G401.6 (cell line): ENCODE measurements around the gene IKBKE.
A peak's percentile ranks its signal among the peaks of the same experiment; 100 is the strongest.

Source experiments
- FAIRE-seq: peaks from 2 replicates; lab custom pipeline; 2012; peaks lifted over from hg19 to GRCh38; lab: Jason Lieb, UNC

IKBKE gene

GRCh38 chr1:206469933-206470691 is at the start of gene IKBKE:
TSS of gene IKBKE (plus strand) at chr1:206470476. CDS start at chr1:206473228, 2,752 bp downstream.
- FAIRE-seq, result peak; percentile 52

DNA sequence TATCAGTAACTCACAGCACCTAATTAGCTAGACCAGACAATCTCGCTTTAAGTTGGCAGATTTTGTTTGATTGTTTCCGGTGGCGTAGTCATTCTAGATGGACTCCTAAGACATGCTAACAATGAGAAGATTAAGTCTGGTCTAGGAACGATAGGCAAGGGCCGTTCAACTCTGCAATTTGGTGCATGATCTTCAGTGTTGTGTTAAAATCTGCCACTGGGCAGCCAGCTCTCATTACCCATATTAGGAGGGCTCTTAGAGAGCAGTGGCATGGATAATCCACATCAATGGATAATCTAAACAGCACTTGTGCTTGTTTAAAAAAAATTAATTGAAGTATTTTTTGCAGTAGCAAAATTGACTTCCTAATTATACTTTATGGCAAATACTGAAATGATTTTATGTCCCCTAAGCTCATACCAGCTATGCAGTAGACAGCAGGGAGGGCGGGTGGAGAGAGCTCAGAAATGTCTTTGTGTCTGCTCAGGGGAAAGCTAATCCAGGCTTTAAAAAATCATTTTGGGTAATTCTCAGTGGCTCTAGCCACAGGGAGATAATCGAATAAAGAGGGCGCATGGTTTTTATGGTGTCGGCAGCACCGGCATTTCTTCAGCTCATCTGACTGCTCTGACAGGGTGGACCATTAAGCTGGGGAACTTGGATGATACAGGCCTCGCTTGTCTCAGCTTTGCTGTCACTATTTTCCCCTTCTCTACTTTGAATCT is 48.5 kb upstream of the IKBKE start:
- FAIRE-seq, result no peak

GRCh38 chr1:206422525-206422924 is 47.8 kb upstream of the IKBKE start:
- FAIRE-seq, result no peak

DNA sequence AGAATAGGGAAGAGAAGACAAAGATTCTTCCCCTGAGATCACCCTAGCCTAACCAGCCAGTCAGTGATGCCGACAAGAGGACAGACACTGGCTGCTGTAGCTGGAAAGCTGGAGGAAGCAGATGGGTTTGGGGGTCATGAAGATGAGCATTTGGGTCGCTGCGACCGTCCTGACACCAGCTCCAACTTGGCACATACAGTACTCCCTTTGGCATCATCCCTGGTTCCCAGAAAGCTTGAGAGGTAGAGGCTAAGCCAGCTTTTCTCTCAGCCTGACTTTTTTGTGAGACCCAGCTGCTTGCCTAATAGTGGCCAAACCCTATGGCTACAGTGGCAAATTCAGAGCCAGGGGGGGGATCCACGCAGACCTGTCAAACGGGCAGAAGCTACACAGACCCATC is 43.0 kb upstream of the IKBKE start:
- no peak for FAIRE-seq

- FAIRE-seq, result no peak
These were observed 40.9 kb upstream of the IKBKE start for GRCh38 chr1:206429421-206429820.

GRCh38 chr1:206430031-206430983 is 40.0 kb upstream of the IKBKE start:
- no peak for FAIRE-seq

- no peak for FAIRE-seq
These were observed 34.8 kb upstream of the IKBKE start for GRCh38 chr1:206435445-206435844.

GRCh38 chr1:206438554-206438953 is 31.7 kb upstream of the IKBKE start:
- no peak for FAIRE-seq

GRCh38 chr1:206439205-206439604 is 31.1 kb upstream of the IKBKE start:
- FAIRE-seq, result no peak

- FAIRE-seq, result no peak
These were observed 28.8 kb upstream of the IKBKE start for GRCh38 chr1:206441336-206441967.

GRCh38 chr1:206442101-206442500 is 28.2 kb upstream of the IKBKE start:
- FAIRE-seq, result no peak

GRCh38 chr1:206445116-206445515 is 25.2 kb upstream of the IKBKE start:
- FAIRE-seq, result no peak

DNA sequence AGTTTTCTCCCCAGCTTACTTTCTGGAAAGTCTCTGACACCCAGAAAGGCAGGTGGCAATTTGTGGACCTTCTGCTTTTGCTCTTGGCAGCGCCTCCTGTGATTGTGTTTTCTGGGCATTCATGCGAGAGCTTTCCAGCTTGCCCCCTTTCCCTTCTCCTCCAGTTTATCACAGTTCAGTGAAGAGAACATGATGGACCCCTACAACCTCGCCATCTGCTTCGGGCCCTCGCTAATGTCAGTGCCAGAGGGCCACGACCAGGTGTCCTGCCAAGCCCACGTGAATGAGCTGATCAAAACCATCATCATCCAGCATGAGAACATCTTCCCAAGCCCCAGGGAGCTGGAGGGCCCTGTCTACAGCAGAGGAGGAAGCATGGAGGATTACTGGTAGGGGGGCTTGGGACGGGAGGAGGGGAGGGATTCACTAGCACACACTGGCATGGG is 24.3 kb upstream of the IKBKE start:
- FAIRE-seq, result no peak

- no peak for FAIRE-seq
These were observed 23.4 kb upstream of the IKBKE start for GRCh38 chr1:206446688-206447421.

- no peak for FAIRE-seq
These were observed 22.9 kb upstream of the IKBKE start for GRCh38 chr1:206447422-206447765.

DNA sequence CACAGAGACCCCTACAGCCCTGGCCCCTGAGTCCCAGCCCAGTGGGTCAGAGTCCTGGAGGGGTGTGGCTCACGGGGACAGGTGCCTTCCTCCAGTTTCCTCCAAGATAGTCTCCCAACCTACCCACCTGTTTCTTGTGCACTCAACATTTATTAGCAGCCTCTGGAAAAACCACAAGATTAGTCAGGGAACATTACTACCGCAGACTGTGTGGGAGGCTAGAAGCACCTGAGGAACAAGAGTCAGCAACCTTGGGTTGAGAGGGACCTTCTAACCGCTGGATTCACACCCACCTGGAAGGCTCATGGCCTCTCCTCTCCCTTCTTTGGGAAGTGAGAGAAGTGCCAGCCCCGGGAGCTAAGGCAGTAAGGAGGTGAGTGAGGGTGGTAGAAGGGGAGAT is 22.5 kb upstream of the IKBKE start:
- no peak for FAIRE-seq

DNA sequence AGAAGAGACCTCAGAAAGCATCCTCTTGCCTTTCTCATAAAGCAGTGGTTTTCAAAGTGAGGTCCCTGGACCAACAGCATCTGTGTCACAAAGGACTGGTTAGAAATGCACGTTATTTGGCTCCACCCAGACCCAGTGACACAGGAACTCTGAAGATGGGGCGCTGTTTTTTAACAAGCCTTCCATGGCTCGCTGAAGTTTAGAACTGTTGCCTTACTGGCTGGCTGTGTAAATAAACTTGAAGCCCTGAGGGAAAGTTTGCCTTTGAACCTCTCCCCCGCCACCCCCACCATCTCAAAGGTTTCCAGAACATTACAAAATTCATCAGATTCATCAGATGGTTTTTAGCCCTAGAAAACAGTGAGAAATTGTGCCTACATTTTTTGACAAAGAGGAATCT is 21.8 kb upstream of the IKBKE start:
- FAIRE-seq, result no peak

DNA sequence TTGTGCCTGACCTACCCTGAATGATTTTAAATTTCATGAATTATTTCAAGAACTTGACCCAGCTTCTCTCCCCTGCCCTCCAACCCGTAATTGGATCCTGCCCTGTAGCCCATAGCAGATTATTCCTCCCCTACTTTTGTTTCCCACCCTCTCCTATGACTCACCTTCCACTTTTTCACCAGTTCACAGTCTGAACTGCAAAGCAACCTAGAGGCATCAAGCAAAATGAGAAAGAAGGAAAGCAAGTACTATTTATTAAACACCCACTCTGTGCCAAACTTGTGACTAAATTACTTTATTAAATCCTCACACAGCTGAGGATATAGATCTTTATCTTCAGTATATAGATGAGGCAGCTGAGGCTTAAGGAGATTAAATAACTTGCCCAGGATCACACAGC is 20.7 kb upstream of the IKBKE start:
- no peak for FAIRE-seq

GRCh38 chr1:206450281-206450680 is 20.0 kb upstream of the IKBKE start:
- FAIRE-seq, result no peak

GRCh38 chr1:206451134-206451686 is 19.1 kb upstream of the IKBKE start:
- no peak for FAIRE-seq

DNA sequence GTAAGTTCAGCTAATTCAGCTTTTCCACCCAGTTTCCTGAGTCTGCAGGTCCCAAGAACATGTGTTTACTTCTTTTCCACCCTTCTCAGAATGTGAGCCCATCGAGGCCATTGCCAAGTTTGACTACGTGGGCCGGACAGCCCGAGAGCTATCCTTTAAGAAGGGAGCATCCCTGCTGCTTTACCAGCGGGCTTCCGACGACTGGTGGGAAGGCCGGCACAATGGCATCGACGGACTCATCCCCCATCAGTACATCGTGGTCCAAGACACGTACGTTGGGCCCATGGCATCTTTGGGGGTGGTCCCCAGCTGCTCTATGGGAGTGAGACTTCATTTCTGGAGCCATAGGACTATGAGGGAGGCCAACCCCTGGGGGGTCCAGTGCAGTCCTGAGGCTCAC is 17.2 kb upstream of the IKBKE start:
- FAIRE-seq, result no peak
